ENCODE measurements around the gene HLA-DMB. TPM values are rescaled to one million over a fixed set of nuclear protein-coding genes. Genes with fewer than 3 reads are reported as not detected.
A peak's percentile ranks its signal among the peaks of the same experiment; 100 is the strongest.

HLA-DMB gene
- total and polyA plus RNA-seq, 10 of the 15 experiments (the other 5 are each of a cell fraction or from before 2014, with no cell fraction given) = 114 to 173 (median 150) TPM

GRCh38 chr6:32922083-32922482 lies 18.7 kb downstream of the HLA-DMB start (continued):
- TF ChIP-seq MXI1 (IDR thresholded peaks at IDR 0.05; ENCODE audit: low read depth, low read length) = no peak
- TF ChIP-seq SKIL (IDR thresholded peaks at IDR 0.05; ENCODE audit: low read depth, poor library complexity, severe bottlenecking) = no peak

GRCh38 chr6:32920715-32921114 lies 20.1 kb downstream of the HLA-DMB start:
- intact Hi-C loops (cut with micrococcal nuclease; ENCODE audit: unreplicated experiment) (no loop called here), in situ Hi-C loops (cut with MboI) (no loop called here)
- no TSS peak for BruUV-seq (replicated peaks)
- POLR2A ChIA-PET = interaction anchor here (0.8 to 1.6 kb wide), 5 partner anchors 11 to 34 kb away, joined by 3 to 5 read pairs (median 4); partner anchors contain the start of gene HLA-DMA
- H2AFZ ChIP-seq (ENCODE audit: control insufficient read depth, low read depth, low read length) = no peak overlapping the region
- H4K20me1 ChIP-seq (ENCODE audit: control insufficient read depth, insufficient read depth) = no peaks in the 10 kb centered on the region
- no peak overlapping the region for H3K9ac ChIP-seq (ENCODE audit: control insufficient read depth, insufficient read depth, low read length)
- DNase-seq (ENCODE audit: low read depth, low spot score) (no peak), ATAC-seq (peak; percentile 50), FAIRE-seq (peak; percentile 31)
- RAD21 ChIA-PET (ENCODE audit: unreplicated experiment) = no interaction called here
- H3K36me3 ChIP-seq (ENCODE audit: control insufficient read depth in 2 of 2, insufficient read depth in 2 of 2, low read length in 1 of 2) = no peaks in the 10 kb centered on the region
- no peak overlapping the region for H3K4me2 ChIP-seq (ENCODE audit: control insufficient read depth, insufficient read depth)
- H3K27ac ChIP-seq (ENCODE audit: control insufficient read depth, insufficient read depth) = no peak overlapping the region; the same call in 1 of the 2 replicates
- WGBS (ENCODE audit: insufficient coverage, insufficient replicate concordance, low lambda C conversion rate, missing lambda C conversion rate) = 39% methylated on average over 2 of the region's 2 CpGs
- SMC1A ChIA-PET (ENCODE audit: uncharacterized antibody, unreplicated experiment) = interaction anchor here (0.6 to 2.0 kb wide), 7 partner anchors 10 to 716 kb away, joined by 3 to 11 read pairs (median 4); no protein-coding TSS in a partner anchor
- no peak overlapping the region for H3K4me3 ChIP-seq
- H3K79me2 ChIP-seq (ENCODE audit: control insufficient read depth, insufficient read depth, low read length) = no peaks in the 10 kb centered on the region
- H3K9me3 ChIP-seq (replicated peaks; ENCODE audit: control insufficient read depth, insufficient read depth, low read length) = no peaks in the 10 kb centered on the region
- H3K4me1 ChIP-seq (ENCODE audit: control insufficient read depth, insufficient read depth, low read length) = peaks cover 14% of the 10 kb centered on the region
- no peaks in the 10 kb centered on the region for H3K27me3 ChIP-seq (replicated peaks in 1 of 2; ENCODE audit: control insufficient read depth in 2 of 2, insufficient read depth in 2 of 2, low read length in 1 of 2)
- CTCF ChIA-PET = interaction anchor here (1.3 to 6.7 kb wide), 4 partner anchors 12 to 64 kb away, joined by 5 to 51 read pairs (median 22); partner anchors contain the start of gene HLA-DMA
- no peak for TF ChIP-seq MLLT1 (IDR thresholded peaks at IDR 0.05)
- peak; percentile 8; the same call in 1 of the 2 replicates for TF ChIP-seq SPI1 (IDR thresholded peaks at IDR 0.05; ENCODE audit: borderline replicate concordance, insufficient read depth, low read depth, low read length)
- TF ChIP-seq E2F4 (IDR thresholded peaks at IDR 0.05; ENCODE audit: low read depth, low read length) = no peak
- TF ChIP-seq NRF1 (conservative IDR thresholded peaks at IDR 0.05; ENCODE audit: low read depth, low read length) = no peak
- TF ChIP-seq CUX1 (IDR thresholded peaks at IDR 0.05; ENCODE audit: insufficient replicate concordance, low read depth, low read length) = no peak
- TF ChIP-seq YY1 (IDR thresholded peaks at IDR 0.05; ENCODE audit: low read depth, low read length) = no peak
- no peak for TF ChIP-seq TAF1 (IDR thresholded peaks at IDR 0.05; ENCODE audit: borderline replicate concordance, low read depth, low read length)
- TF ChIP-seq TCF3 (IDR thresholded peaks at IDR 0.05; ENCODE audit: borderline replicate concordance, insufficient read depth, low read depth, low read length) = no peak
- no peak for TF ChIP-seq MEF2A (IDR thresholded peaks at IDR 0.05; ENCODE audit: insufficient read depth, low read depth, low read length)
- TF ChIP-seq JUNB (IDR thresholded peaks at IDR 0.05) = peak; percentile 42

Measured in GM12878 (cell line).